Hepatocyte (in vitro differentiated cells): ENCODE results near the gene PIP4K2C. TPM values are rescaled to one million over a fixed set of nuclear protein-coding genes. Genes with fewer than 3 reads are reported as not detected.

Experiments
- DNase-seq: peaks from one replicate; pipeline ENCODE4 v3.0.0-alpha.2; 2016; ENCODE audit warnings: low spot score
- H2AFZ ChIP-seq: fragments of 200-600 bp; sonication (generic); 2 replicates; pipeline ENCODE4 v1.6.0; 2016; ENCODE audit warnings: antibody characterized with exemption, mild to moderate bottlenecking
- H3K27ac ChIP-seq: fragments of 200-600 bp; sonication (generic); 2 replicates; pipeline ENCODE4 v1.5.1; 2016; ENCODE audit warnings: mild to moderate bottlenecking
- H3K27me3 ChIP-seq: fragments of 200-600 bp; sonication (generic); 2 replicates; pipeline ENCODE4 v1.6.1; 2016
- H3K36me3 ChIP-seq: fragments of 200-600 bp; sonication (generic); replicated peaks from 2 replicates; pipeline ENCODE4 v1.5.1; 2016; ENCODE audit warnings: low read depth; ENCODE audit not compliant: insufficient read depth
- H3K4me1 ChIP-seq: fragments of 200-600 bp; sonication (generic); 2 replicates; pipeline ENCODE4 v1.5.1; 2016; ENCODE audit warnings: mild to moderate bottlenecking, moderate library complexity; ENCODE audit not compliant: insufficient read depth
- H3K4me2 ChIP-seq: fragments of 200-600 bp; sonication (generic); 2 replicates; pipeline ENCODE4 v1.6.0; 2016
- H3K4me3 ChIP-seq: fragments of 200-600 bp; sonication (generic); 2 replicates; pipeline ENCODE4 v1.5.1; 2016; ENCODE audit warnings: mild to moderate bottlenecking
- H3K79me2 ChIP-seq: fragments of 200-600 bp; sonication (generic); 2 replicates; pipeline ENCODE4 v1.6.0; 2017; ENCODE audit warnings: mild to moderate bottlenecking
- H3K9me2 ChIP-seq: fragments of 200-600 bp; sonication (generic); replicated peaks from 2 replicates; pipeline ENCODE4 v1.6.0; 2017; ENCODE audit warnings: mild to moderate bottlenecking; ENCODE audit not compliant: insufficient read depth
- H3K9me3 ChIP-seq: fragments of 200-600 bp; sonication (generic); 2 replicates; pipeline ENCODE4 v1.5.1; 2016; ENCODE audit warnings: low read depth, mild to moderate bottlenecking
- H4K20me1 ChIP-seq: fragments of 200-600 bp; sonication (generic); 2 replicates; pipeline ENCODE4 v1.6.0; 2016; ENCODE audit warnings: mild to moderate bottlenecking; ENCODE audit not compliant: insufficient read depth, poor library complexity, severe bottlenecking
- EZH2 ChIP-seq: fragments of 200-600 bp; sonication (generic); IDR thresholded peaks from 2 replicates; pipeline ENCODE4 v1.6.1; 2016; ENCODE audit warnings: antibody characterized with exemption, mild to moderate bottlenecking, borderline replicate concordance
- EZH2phosphoT487 ChIP-seq: fragments of 200-600 bp; sonication (generic); IDR thresholded peaks from one replicate; pipeline ENCODE4 v1.6.1; 2018; ENCODE audit warnings: antibody characterized with exemption, mild to moderate bottlenecking, low read depth, moderate library complexity; ENCODE audit not compliant: unreplicated experiment, severe bottlenecking
- WGBS: methylation state at CpG from one replicate; pipeline ENCODE4 v1.1.6; 2016; ENCODE audit warnings: low lambda C conversion rate; ENCODE audit errors: missing lambda C conversion rate; 5-methylcytosine and 5-hydroxymethylcytosine counted together
- polyA plus RNA-seq: library from polyadenylated mRNA; unstranded; fragments of >200 nt; fragmentation: Nextera tagmentation; extraction: Ambion mirVana; gene quantifications from 2 replicates; pipeline ENCODE4 v1.2.1, GENCODE V29; 2016
- total RNA-seq: library from RNA; depleted of rRNA; stranded (reverse); fragments of >200 nt; gene quantifications from 2 replicates; pipeline ENCODE4 v1.2.3, GENCODE V29; 2014
- TF ChIP-seq, protein P1 (sequence below): fragments of 200-600 bp; sonication (generic); IDR thresholded peaks from 2 replicates; pipeline ENCODE4 v1.5.1; 2016; ENCODE audit warnings: antibody characterized with exemption, mild to moderate bottlenecking; ENCODE audit not compliant: poor library complexity

PIP4K2C gene
- total and polyA plus RNA-seq, 2 experiments from 2014 or later = 32.3 to 41.6 TPM

DNA sequence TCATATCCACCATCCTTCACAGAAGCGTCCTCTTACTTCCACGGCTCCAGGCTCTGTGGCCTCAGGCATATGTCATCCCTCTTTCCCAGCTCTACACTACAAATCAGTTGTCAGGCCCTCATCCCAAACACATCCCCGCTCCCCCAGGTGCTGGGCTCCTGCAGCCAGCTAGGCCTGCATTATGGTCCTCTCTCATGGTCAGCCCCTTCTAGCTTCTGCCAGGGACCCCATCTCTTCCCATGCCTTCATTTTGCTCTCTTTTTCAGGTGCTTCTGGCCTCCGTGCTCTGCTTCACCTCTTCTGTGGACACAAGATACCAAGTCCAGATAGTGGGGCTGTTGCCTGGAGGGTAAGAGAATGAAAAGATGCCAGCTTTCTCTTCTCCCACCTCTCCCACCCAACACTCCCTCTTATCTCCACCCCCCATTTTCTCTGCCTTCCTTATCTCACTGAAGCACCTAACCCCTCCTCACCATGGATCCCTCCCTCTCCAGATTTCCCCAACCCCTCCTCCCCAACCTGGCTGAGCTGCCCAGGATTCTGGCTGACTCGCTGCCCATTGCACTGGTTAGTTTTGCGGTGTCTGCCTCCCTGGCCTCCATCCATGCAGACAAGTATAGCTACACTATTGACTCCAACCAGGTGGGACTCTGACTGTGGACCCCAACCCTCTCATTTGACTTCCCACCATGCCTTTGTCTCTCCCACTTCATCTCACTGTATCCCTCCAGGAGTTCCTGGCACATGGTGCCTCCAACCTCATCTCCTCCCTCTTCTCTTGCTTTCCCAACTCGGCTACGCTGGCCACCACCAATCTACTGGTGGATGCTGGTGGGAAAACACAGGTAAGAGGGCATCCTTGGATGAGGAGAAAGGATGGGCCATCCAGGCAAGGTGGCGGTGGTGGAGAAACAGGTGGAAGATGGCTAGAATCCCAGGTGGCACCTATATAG lies 31.6 kb downstream of the PIP4K2C start:
- no peak overlapping the region for H3K4me3 ChIP-seq
- no peaks in the 10 kb centered on the region for H3K9me2 ChIP-seq
- H3K36me3 ChIP-seq = no peaks in the 10 kb centered on the region
- no peak overlapping the region for H2AFZ ChIP-seq
- H3K9me3 ChIP-seq = no peaks in the 10 kb centered on the region
- H3K27me3 ChIP-seq = peaks cover 100% of the 10 kb centered on the region
- DNase-seq = no peak
- no peak for TF ChIP-seq EZH2
- no peak for TF ChIP-seq EZH2phosphoT487
- TF ChIP-seq, protein P1, sequence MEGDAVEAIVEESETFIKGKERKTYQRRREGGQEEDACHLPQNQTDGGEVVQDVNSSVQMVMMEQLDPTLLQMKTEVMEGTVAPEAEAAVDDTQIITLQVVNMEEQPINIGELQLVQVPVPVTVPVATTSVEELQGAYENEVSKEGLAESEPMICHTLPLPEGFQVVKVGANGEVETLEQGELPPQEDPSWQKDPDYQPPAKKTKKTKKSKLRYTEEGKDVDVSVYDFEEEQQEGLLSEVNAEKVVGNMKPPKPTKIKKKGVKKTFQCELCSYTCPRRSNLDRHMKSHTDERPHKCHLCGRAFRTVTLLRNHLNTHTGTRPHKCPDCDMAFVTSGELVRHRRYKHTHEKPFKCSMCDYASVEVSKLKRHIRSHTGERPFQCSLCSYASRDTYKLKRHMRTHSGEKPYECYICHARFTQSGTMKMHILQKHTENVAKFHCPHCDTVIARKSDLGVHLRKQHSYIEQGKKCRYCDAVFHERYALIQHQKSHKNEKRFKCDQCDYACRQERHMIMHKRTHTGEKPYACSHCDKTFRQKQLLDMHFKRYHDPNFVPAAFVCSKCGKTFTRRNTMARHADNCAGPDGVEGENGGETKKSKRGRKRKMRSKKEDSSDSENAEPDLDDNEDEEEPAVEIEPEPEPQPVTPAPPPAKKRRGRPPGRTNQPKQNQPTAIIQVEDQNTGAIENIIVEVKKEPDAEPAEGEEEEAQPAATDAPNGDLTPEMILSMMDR = no peak
- no peaks in the 10 kb centered on the region for H3K79me2 ChIP-seq
- no peak overlapping the region for H3K4me2 ChIP-seq
- H3K27ac ChIP-seq = no peak overlapping the region
- 69% methylated on average over 9 of the region's 9 CpGs for WGBS
- no peaks in the 10 kb centered on the region for H4K20me1 ChIP-seq
- H3K4me1 ChIP-seq = peaks cover 13% of the 10 kb centered on the region

DNA sequence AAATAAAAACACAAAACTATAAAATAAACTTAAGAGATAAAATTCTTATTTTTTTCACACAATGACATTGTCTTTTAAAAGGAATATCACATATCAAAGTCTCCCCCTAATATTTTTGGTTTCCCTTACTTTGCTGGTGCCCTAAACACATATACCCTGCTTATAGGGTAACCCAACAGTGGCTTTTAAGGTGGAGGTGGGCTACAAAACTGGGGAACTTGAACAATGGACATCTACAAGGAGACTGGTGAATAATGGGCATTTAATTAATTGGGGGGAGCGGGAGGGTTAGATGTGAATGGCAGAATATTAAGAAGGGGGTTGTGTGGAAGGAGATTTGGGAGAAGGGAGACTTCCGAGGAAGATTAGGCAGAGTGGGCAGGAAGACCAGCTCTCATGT lies 32.4 kb downstream of the PIP4K2C start:
- Histone ChIP-seq H3K36me3 (no peaks in the 10 kb centered on the region), H3K27me3 (peaks cover 100% of the 10 kb centered on the region), H3K27ac (no peak overlapping the region), H3K4me3 (no peak overlapping the region), H3K9me3 (no peaks in the 10 kb centered on the region), H3K79me2 (no peaks in the 10 kb centered on the region), H4K20me1 (no peaks in the 10 kb centered on the region), H3K4me1 (peaks cover 13% of the 10 kb centered on the region), H3K4me2 (no peak overlapping the region), H2AFZ (no peak overlapping the region), H3K9me2 (no peaks in the 10 kb centered on the region)
- no peak for DNase-seq
- TF ChIP-seq EZH2phosphoT487 (no peak), EZH2 (no peak)
- TF ChIP-seq, protein P1 = no peak
- WGBS = 85% methylated on average over 2 of the region's 2 CpGs

DNA sequence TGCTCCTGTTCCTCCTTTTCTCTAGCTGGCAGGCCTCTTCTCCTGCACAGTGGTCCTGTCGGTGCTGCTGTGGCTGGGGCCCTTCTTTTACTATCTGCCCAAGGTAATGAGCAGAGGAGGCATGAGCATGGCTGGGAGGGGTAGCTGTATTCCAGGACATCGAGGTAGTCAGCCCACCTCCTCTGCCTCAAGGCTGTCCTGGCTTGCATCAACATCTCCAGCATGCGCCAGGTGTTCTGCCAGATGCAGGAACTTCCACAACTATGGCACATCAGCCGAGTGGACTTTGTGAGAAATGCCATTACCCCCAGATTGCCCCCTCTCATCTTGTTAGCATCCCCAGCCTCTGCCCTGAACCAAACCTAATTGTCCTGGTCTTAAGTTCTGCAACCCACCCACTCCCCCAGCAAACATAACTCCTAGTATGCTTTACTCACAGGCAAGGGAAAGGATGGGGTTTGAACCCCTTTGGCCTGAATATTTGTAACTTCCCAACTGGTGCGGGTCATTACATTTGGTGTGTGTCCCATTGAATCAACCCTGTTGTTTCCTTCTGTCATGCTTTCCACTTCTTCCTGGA lies 32.9 kb downstream of the PIP4K2C start:
- H4K20me1 ChIP-seq = no peaks in the 10 kb centered on the region
- no peak for TF ChIP-seq EZH2phosphoT487
- no peak for TF ChIP-seq EZH2
- TF ChIP-seq, protein P1 = no peak
- no peak for DNase-seq
- no peaks in the 10 kb centered on the region for H3K9me2 ChIP-seq
- no peak overlapping the region for H2AFZ ChIP-seq
- WGBS = 85% methylated on average over 5 of the region's 5 CpGs
- H3K27me3 ChIP-seq = peaks cover 100% of the 10 kb centered on the region
- no peaks in the 10 kb centered on the region for H3K79me2 ChIP-seq
- H3K4me2 ChIP-seq = no peak overlapping the region
- H3K36me3 ChIP-seq = no peaks in the 10 kb centered on the region
- H3K27ac ChIP-seq = no peak overlapping the region
- H3K4me3 ChIP-seq = no peak overlapping the region
- H3K9me3 ChIP-seq = no peaks in the 10 kb centered on the region
- peaks cover 13% of the 10 kb centered on the region for H3K4me1 ChIP-seq
